Subcutaneous adipose tissue (tissue), 4 donors: Measurements from ENCODE around the gene TRIP13. TPM values are rescaled to one million over a fixed set of nuclear protein-coding genes. Genes with fewer than 3 reads are reported as not detected.

Experiments used
- total RNA-seq, 4 donors: library from RNA; depleted of rRNA; stranded (reverse); fragments of >200 nt; gene quantifications; one replicate each; pipeline ENCODE4 v1.1.0, GENCODE V29; 2016
- TF ChIP-seq, protein P1 (sequence below): fragments of 450-650 bp; IDR thresholded peaks from one replicate; pipeline ENCODE4 v1.5.1; 2016; ENCODE audit warnings: low read depth, mild to moderate bottlenecking, control low read depth, antibody characterized with exemption, moderate library complexity

Gene TRIP13
- total RNA-seq, 4 donors from 2014 or later: 0.75 to 2.4 (median 1.5) TPM; not detected in 1

DNA sequence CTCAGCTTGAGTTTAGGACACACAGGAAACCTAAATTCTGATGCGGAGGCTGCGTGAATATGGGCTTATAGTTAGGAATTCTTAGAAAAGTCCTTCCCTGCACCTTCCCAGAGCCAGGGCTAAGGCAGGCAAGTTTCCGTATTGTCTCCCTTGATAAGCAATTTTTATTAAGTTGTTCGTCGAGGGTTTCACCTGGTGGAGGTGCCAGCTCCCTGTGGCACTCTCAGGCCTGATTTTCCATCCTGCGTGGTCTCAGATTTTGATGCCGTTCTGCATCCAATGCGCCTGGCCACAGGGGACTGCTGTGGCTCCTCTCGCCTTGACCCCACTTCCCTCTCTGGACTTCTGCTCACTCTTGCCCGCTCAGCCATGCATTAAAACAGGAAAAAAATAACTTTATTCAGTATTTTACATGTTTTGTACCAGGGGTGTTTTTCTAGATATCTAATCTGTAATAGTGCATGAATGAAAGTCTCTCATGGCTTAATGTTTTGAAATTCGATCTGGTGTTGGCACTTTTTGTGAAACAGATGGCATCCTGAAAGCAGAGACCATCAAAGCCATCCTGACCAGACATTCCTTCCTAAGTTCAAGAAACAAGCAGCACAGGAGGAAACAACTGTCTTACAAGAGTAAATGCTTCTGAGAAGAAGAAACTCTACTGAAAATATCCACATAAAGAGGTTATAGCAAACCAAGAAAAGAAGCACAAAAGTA, 50.7 kb downstream of the TRIP13 start:
- TF ChIP-seq, protein P1, sequence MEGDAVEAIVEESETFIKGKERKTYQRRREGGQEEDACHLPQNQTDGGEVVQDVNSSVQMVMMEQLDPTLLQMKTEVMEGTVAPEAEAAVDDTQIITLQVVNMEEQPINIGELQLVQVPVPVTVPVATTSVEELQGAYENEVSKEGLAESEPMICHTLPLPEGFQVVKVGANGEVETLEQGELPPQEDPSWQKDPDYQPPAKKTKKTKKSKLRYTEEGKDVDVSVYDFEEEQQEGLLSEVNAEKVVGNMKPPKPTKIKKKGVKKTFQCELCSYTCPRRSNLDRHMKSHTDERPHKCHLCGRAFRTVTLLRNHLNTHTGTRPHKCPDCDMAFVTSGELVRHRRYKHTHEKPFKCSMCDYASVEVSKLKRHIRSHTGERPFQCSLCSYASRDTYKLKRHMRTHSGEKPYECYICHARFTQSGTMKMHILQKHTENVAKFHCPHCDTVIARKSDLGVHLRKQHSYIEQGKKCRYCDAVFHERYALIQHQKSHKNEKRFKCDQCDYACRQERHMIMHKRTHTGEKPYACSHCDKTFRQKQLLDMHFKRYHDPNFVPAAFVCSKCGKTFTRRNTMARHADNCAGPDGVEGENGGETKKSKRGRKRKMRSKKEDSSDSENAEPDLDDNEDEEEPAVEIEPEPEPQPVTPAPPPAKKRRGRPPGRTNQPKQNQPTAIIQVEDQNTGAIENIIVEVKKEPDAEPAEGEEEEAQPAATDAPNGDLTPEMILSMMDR: no peak

DNA sequence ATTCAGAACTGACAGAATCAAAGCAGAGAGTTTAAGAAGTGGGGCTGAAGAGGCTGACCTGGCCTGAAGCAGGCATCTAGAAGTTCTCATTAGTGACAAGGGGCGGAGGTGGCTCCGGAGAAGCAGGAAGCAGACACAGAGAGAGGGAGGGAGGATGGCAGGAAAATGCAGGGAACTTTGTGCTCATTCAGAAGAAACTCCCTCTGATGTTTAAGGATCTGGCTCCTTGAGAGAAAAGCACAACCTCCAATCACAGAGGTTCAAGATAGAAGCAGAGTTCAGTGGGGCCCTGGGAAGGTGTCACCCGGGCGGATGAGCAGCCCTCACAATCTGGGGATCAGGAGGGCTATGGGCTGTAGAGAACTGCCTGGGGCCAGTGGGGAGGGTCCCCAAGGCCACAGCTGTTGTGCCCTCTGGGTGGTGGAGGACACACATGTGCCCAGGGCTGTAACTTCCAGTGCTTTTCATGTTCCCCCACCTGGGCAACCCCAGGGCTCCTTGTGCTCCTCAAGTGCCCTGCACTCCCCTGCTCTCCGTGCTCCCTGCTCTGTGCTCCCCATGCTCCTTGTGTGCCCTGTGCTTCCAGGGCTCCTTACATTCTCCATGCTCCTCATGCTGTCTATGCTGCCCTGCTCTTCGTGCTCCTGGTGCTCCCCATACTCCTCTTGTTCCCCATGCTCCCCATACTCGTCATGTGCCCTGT, 51.4 kb downstream of the TRIP13 start:
- TF ChIP-seq, protein P1: no peak

DNA sequence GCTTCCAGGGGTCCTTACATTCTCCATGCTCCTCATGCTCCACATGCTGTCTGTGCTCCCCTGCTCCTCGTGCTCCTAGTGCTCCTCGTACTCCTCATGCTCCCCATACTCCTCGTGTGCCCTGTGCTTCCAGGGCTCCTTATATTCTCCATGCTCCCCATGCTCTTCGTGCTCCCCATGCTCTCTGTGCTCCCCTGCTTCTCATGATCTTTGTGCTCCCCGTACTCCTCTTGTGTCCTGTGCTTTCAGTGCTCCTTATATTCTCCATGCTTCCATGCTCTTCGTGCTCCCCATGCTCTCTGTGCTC, 51.9 kb downstream of the TRIP13 start:
- TF ChIP-seq, protein P1: no peak

DNA sequence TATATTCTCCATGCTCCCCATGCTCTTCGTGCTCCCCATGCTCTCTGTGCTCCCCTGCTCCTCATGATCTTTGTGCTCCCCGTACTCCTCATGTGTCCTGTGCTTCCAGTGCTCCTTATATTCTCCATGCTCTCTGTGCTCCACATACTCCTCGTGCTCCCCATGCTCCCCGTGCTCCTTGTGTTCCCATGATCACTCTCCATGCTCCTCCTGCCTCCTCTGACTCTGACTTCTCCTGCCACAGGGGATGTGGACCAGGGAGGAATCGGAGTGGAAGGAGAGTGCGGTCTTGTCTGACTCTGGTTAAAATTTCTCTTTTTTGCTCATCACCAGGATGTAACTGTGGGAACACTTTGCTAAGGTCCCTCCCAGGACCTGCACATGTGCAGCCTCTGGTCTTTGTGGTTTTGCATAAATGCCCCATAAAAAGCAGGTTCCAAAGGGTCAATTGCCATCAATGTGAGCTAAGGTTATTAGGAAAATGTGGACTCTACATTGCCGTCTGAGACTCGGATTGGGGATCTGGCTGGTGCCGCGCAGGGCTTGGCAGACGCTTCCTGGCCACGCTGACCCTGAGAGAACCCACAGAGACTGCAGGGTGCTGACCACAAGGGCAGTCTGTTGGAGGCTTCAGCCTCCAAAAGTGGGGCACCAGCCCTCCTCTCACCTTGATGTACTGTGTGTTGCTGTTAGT, 52.5 kb downstream of the TRIP13 start:
- TF ChIP-seq, protein P1: no peak

DNA sequence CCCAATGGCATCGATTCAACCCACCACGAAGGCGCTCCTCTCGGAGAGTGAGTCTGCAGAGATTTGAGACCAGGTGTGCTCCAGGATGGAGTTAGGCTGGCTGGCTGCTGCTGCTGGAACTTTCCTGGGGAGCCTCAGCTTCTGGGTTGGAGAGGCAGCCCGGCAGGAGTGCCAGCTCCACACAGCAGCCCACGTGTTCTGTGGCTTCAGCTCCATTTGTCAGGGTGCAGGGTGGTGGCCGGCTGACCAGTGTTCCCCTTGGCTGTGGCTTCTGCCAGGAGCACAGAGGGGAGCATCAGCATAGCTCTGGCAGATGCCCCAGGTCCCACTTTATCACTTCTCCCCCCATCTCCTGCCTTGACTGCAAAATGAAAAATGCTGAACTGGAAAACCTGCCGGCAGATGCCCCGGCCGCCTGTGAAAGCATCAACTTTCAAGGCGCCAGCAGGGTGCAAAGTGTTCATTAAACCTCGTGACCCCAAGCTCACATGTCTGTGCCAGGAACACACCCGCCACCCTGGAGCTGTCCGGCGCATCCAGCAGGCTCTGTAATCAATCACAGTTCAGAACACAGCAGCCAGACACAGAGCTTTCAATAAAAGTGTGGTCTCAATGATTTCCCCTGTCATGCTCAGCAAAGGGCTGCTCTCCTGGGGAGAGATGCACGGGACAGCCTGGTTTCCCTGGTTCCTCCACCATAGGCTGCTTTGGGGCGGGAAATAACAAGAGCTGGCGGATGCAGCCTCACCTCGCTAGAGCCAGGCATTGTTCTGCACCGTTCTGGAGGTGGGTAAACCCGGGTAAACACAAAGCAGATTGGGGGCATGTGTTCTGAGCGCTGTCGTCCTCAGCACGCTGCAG, 53.2 kb downstream of the TRIP13 start:
- TF ChIP-seq, protein P1: no peak

DNA sequence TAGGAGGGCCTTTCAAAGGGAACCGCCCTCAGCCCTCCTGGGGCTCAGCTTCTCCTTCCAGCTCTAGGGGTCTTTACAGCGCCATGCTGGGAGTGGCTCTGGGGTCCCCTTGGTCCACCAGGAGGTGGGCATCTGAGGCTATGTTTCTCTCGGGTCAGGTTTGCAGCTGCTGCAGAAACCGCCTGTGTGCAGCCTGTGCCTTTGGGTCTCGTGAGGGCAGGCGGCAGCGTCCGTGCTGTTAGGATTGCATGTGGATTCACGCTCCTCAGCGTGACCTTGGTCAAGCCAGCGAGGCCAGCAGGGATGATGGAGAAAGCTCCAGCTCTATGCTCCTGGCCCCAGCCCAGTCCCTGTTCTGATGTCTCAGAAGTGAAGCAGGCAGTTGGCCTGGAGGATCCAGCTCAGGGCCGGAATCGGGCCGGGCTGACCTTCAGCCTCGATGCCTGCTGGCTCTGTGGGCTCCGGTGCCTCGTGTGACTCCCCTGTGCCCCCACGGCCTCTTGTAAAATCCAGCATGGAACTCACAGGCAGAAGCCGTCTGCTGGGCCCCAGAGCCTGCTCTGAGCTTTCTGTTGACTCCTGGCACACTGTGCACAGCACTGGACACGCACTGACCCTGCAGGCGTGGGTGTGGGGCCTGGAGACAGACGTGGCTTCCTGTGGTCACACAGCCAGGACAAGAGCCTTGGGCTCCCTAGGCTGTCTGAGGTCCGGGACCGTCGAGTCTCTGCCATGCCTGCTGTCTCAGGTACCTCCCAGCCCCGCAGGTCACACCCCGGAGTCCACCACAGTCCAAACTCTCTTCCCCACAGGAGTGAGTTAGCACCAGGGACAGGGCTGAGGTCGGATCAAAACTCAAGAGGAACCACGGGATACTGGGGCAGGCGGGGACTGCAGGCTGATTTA, 54.3 kb downstream of the TRIP13 start:
- TF ChIP-seq, protein P1: no peak
